HepG2 (cell line): ENCODE measurements around the gene BCL2. TPM values are rescaled to one million over a fixed set of nuclear protein-coding genes. Genes with fewer than 3 reads are reported as not detected.

Experiments used
- CHCHD3 ChIP-seq: sonication (generic); formaldehyde crosslinking; IDR thresholded peaks from 2 replicates; pipeline ENCODE4 v1.8.0; 2022; ENCODE audit warnings: mild to moderate bottlenecking, missing genetic modification reagents, moderate library complexity
- ERF ChIP-seq: IDR thresholded peaks from 2 replicates; pipeline ENCODE4 v1.6.1; 2018; ENCODE audit warnings: missing biosample characterization, missing genetic modification reagents
- GABPB1 ChIP-seq: IDR thresholded peaks from 2 replicates; pipeline ENCODE4 v1.6.1; 2016; ENCODE audit warnings: mild to moderate bottlenecking, missing genetic modification reagents, moderate library complexity, missing compliant biosample characterization
- HMG20B ChIP-seq: conservative IDR thresholded peaks from 2 replicates; pipeline ENCODE4 v1.6.1; 2016; ENCODE audit warnings: missing genetic modification reagents, missing compliant biosample characterization
- JUN ChIP-seq: sonication (generic); formaldehyde crosslinking; IDR thresholded peaks from 2 replicates; pipeline ENCODE4 v1.4.0; 2020; ENCODE audit warnings: mild to moderate bottlenecking, missing genetic modification reagents
- KDM3A ChIP-seq: IDR thresholded peaks from 2 replicates; pipeline ENCODE4 v1.6.1; 2018; ENCODE audit warnings: low read depth, missing compliant biosample characterization
- MED1 ChIP-seq: sonication (generic); formaldehyde crosslinking; IDR thresholded peaks from 2 replicates; pipeline ENCODE4 v1.4.0; 2020; ENCODE audit warnings: missing genetic modification reagents
- NFE2 ChIP-seq: sonication (generic); formaldehyde crosslinking; IDR thresholded peaks from 2 replicates; pipeline ENCODE4 v1.4.0; 2020; ENCODE audit warnings: missing genetic modification reagents
- SOX13 ChIP-seq, 3 experiments: fragments of 450-650 bp in 1 of 3; sonication (generic) in 1 of 3; formaldehyde crosslinking in 1 of 3; IDR thresholded peaks in 2 of 3; conservative IDR thresholded peaks in 1 of 3; 2 replicates each; pipeline versions ENCODE4 v1.5.0 to v1.6.1; 2016 to 2020; ENCODE audit warnings: antibody characterized with exemption in 1 of 3, mild to moderate bottlenecking in 1 of 3, missing compliant biosample characterization in 1 of 3, missing genetic modification reagents in 1 of 3, moderate library complexity in 1 of 3
- SRSF4 ChIP-seq: fragments of 200-400 bp; formaldehyde crosslinking; IDR thresholded peaks from one replicate; pipeline ENCODE4 v1.6.1; 2018; ENCODE audit warnings: mild to moderate bottlenecking, low read depth, low read length, moderate library complexity; ENCODE audit not compliant: poor library complexity, severe bottlenecking
- YY1 ChIP-seq: IDR thresholded peaks from 2 replicates; pipeline ENCODE4 v1.6.1; 2011; ENCODE audit warnings: low read length, low read depth, moderate library complexity, mild to moderate bottlenecking; ENCODE audit not compliant: insufficient read depth, insufficient replicate concordance
- ZFAT ChIP-seq: sonication (generic); formaldehyde crosslinking; conservative IDR thresholded peaks from 2 replicates; pipeline ENCODE4 v1.8.1; 2023; ENCODE audit warnings: missing genetic modification reagents, inconsistent platforms
- ZNF672 ChIP-seq: sonication (generic); formaldehyde crosslinking; IDR thresholded peaks from 2 replicates; pipeline ENCODE4 v1.8.1; 2022; ENCODE audit warnings: missing genetic modification reagents
- ZNF678 ChIP-seq: sonication (generic); formaldehyde crosslinking; IDR thresholded peaks from 2 replicates; pipeline ENCODE4 v1.4.0; 2020; ENCODE audit warnings: mild to moderate bottlenecking, missing genetic modification reagents
- ZNF773 ChIP-seq: sonication (generic); formaldehyde crosslinking; IDR thresholded peaks from 2 replicates; pipeline ENCODE4 v1.4.0; 2020; ENCODE audit warnings: missing genetic modification reagents, borderline replicate concordance
- ZNF790 ChIP-seq: sonication (generic); formaldehyde crosslinking; IDR thresholded peaks from 2 replicates; pipeline ENCODE4 v1.8.0; 2022; ENCODE audit warnings: missing genetic modification reagents, mild to moderate bottlenecking, borderline replicate concordance
- ZNF850 ChIP-seq: sonication (generic); formaldehyde crosslinking; conservative IDR thresholded peaks from 2 replicates; pipeline ENCODE4 v1.9.0; 2021; ENCODE audit warnings: mild to moderate bottlenecking, missing genetic modification reagents
- ZSCAN22 ChIP-seq: sonication (generic); formaldehyde crosslinking; IDR thresholded peaks from 2 replicates; pipeline ENCODE4 v1.4.0; 2020; ENCODE audit warnings: mild to moderate bottlenecking, missing genetic modification reagents
- ZSCAN9 ChIP-seq: IDR thresholded peaks from 2 replicates; pipeline ENCODE4 v1.6.1; 2016; ENCODE audit warnings: borderline replicate concordance
- polyA plus RNA-seq, 8 experiments: library from polyadenylated mRNA; depleted of rRNA in 3 of 8; stranded (reverse) in 7 of 8; unstranded in 1 of 8; fragments of >200 nt; fragmentation: Illumina TruSeq in 4 of 8; extraction: Trizol in 4 of 8; gene quantifications; 2 replicates each; pipeline versions ENCODE4 v1.2.1 to v1.2.3, GENCODE V29; 2011 to 2016; ENCODE audit warnings: low read depth in 4 of 8, missing spikeins in 1 of 8, mixed read lengths in 1 of 8; ENCODE audit not compliant: insufficient read depth in 1 of 8
- total RNA-seq, 5 experiments: library from RNA; depleted of rRNA; stranded (reverse); fragments of >200 nt; fragmentation: Illumina TruSeq; extraction: Trizol; gene quantifications; 2 replicates each; pipeline ENCODE4 v1.2.3, GENCODE V29; 2016; ENCODE audit warnings: low read depth in 1 of 5
- TF ChIP-seq, protein P1 (sequence below): sonication (generic); formaldehyde crosslinking; IDR thresholded peaks from 2 replicates; pipeline ENCODE4 v1.5.1; 2020; ENCODE audit warnings: mild to moderate bottlenecking, missing genetic modification reagents, moderate library complexity
- TF ChIP-seq, protein P2 (sequence below): sonication (generic); formaldehyde crosslinking; IDR thresholded peaks from 2 replicates; pipeline ENCODE4 v1.5.0; 2020; ENCODE audit warnings: missing genetic modification reagents
- TF ChIP-seq, protein P3 (sequence below): IDR thresholded peaks from 2 replicates; pipeline ENCODE4 v1.6.1; 2016

BCL2 gene
- total and polyA plus RNA-seq, 2 of the 13 experiments (the other 11 are each of a cell fraction or from before 2014, with no cell fraction given), result 0.07 to 0.53 TPM

DNA sequence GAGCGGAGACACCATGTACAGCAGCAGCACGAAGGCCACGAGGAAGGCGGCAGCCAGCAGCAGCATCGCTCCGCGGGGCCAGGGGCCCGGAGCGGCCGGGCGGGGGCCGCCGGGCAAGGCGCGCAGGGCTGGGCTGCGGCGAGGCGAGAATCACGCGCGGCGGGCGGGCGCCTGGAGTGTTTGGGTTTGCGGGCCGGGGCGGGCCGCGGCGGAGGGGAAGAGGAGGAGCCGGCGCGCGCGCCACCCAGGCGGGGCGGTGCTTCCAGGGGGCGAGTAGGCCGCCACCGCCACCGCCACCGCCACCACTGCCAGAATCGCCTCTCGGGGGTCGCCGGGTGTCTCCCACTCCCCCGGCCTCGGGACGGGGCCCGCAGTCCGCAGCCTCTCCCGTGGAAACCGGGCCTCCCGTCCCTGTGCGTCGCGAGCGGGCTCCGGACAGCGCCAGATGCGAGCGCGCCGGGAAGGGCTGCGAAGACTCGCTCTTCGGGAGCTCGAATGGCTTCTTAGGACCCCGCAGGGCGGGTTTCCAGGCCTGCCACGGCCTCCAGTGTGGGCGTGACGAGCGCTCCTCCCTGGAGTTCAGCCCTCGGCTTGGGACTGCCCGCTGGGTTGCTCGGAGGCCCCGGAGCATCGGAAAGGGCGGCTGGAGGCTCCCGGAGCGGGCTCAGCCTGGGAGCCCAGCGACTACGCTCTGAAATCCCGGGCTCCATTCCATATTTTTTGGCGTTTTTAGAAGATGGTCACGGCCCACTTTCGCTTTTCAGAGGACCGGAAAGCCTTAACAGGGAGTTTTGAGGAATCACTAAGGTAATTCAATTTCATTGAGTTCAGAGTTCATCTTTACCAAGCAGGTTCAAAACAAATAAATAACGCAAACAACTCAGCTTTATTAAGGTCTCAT lies 47.7 kb upstream of the BCL2 start, which contains the start of gene KDSR (continued):
- TF ChIP-seq CHCHD3 (CRISPR knock-in tag) (peak; percentile 47; the same call in 1 of the 2 replicates), ZNF672 (CRISPR knock-in tag) (no peak), MED1 (peak; percentile 77), SOX13 (IDR thresholded peaks at IDR 0.05) (0 out of 2 replicates have a peak, but pooled peaks have one; percentile 37), SOX13 (CRISPR knock-in tag; conservative IDR thresholded peaks at IDR 0.05 in 1 of 2, IDR thresholded peaks at IDR 0.05 in 1 of 2) (peak in 1 of 2 experiments; percentile 34; a peak in 2 of 4 replicates), ZSCAN9 (CRISPR knock-in tag) (peak; percentile 82; the same call in 1 of the 2 replicates), ZNF773 (CRISPR knock-in tag) (no peak), HMG20B (peak; percentile 14; the same call in 1 of the 2 replicates), NFE2 (CRISPR knock-in tag) (no peak), SRSF4 (no peak), ZFAT (CRISPR knock-in tag) (0 out of 2 replicates have a peak, but pooled peaks have one; percentile 64), ERF (peak; percentile 79), KDM3A (CRISPR knock-in tag) (peak; percentile 83; the same call in 1 of the 2 replicates), JUN (CRISPR knock-in tag) (no peak; the same call in 1 of the 2 replicates), GABPB1 (CRISPR knock-in tag) (peak; percentile 84), ZNF790 (CRISPR knock-in tag) (no peak), ZSCAN22 (CRISPR knock-in tag) (no peak), YY1 (peak; percentile 90), ZNF850 (no peak), ZNF678 (no peak)
- TF ChIP-seq, protein P1, sequence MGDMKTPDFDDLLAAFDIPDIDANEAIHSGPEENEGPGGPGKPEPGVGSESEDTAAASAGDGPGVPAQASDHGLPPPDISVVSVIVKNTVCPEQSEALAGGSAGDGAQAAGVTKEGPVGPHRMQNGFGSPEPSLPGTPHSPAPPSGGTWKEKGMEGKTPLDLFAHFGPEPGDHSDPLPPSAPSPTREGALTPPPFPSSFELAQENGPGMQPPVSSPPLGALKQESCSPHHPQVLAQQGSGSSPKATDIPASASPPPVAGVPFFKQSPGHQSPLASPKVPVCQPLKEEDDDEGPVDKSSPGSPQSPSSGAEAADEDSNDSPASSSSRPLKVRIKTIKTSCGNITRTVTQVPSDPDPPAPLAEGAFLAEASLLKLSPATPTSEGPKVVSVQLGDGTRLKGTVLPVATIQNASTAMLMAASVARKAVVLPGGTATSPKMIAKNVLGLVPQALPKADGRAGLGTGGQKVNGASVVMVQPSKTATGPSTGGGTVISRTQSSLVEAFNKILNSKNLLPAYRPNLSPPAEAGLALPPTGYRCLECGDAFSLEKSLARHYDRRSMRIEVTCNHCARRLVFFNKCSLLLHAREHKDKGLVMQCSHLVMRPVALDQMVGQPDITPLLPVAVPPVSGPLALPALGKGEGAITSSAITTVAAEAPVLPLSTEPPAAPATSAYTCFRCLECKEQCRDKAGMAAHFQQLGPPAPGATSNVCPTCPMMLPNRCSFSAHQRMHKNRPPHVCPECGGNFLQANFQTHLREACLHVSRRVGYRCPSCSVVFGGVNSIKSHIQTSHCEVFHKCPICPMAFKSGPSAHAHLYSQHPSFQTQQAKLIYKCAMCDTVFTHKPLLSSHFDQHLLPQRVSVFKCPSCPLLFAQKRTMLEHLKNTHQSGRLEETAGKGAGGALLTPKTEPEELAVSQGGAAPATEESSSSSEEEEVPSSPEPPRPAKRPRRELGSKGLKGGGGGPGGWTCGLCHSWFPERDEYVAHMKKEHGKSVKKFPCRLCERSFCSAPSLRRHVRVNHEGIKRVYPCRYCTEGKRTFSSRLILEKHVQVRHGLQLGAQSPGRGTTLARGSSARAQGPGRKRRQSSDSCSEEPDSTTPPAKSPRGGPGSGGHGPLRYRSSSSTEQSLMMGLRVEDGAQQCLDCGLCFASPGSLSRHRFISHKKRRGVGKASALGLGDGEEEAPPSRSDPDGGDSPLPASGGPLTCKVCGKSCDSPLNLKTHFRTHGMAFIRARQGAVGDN, result peak; percentile 87
- TF ChIP-seq, protein P2, sequence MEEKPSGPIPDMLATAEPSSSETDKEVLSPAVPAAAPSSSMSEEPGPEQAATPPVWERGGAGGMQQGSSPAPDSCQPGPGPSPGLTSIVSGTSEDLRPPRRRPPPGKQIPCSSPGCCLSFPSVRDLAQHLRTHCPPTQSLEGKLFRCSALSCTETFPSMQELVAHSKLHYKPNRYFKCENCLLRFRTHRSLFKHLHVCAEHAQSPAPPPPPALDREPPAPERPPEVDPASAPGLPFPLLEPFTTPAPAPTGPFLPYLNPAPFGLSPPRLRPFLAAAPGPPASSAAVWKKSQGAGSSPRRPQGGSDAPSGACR (CRISPR knock-in tag), result peak; percentile 92; the same call in 1 of the 2 replicates
- TF ChIP-seq, protein P3, sequence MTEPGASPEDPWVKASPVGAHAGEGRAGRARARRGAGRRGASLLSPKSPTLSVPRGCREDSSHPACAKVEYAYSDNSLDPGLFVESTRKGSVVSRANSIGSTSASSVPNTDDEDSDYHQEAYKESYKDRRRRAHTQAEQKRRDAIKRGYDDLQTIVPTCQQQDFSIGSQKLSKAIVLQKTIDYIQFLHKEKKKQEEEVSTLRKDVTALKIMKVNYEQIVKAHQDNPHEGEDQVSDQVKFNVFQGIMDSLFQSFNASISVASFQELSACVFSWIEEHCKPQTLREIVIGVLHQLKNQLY (CRISPR knock-in tag), result no peak
